HEK293 (cell line): ENCODE measurements around the gene OCIAD1.

Experiments
- HOXD13 ChIP-seq: sonication (generic); formaldehyde crosslinking; IDR thresholded peaks from 2 replicates; pipeline ENCODE4 v1.8.0; 2022; ENCODE audit warnings: missing genetic modification reagents, borderline replicate concordance
- PBX3 ChIP-seq: sonication (generic); formaldehyde crosslinking; IDR thresholded peaks from 2 replicates; pipeline ENCODE4 v1.8.1; 2022; ENCODE audit warnings: mild to moderate bottlenecking, moderate library complexity, missing genetic modification reagents
- PRDM10 ChIP-seq: fragments of 450-650 bp; formaldehyde crosslinking; IDR thresholded peaks from 2 replicates; pipeline ENCODE4 v1.5.1; 2016; ENCODE audit warnings: missing biosample characterization, missing genetic modification characterization
- PRDM2 ChIP-seq: fragments of 450-650 bp; formaldehyde crosslinking; IDR thresholded peaks from 2 replicates; pipeline ENCODE4 v1.5.1; 2016; ENCODE audit warnings: missing biosample characterization, missing genetic modification characterization, borderline replicate concordance
- SP2 ChIP-seq: fragments of 450-650 bp; formaldehyde crosslinking; IDR thresholded peaks from 2 replicates; pipeline ENCODE4 v1.5.1; 2016; ENCODE audit warnings: missing biosample characterization, missing genetic modification characterization
- ZBTB49 ChIP-seq: fragments of 450-650 bp; formaldehyde crosslinking; IDR thresholded peaks from 2 replicates; pipeline ENCODE4 v1.5.1; 2016; ENCODE audit warnings: missing biosample characterization, missing genetic modification characterization, low read depth
- ZFHX2 ChIP-seq: fragments of 450-650 bp; formaldehyde crosslinking; conservative IDR thresholded peaks from 2 replicates; pipeline ENCODE4 v1.5.1; 2016; ENCODE audit warnings: missing biosample characterization, missing genetic modification characterization
- ZIC2 ChIP-seq: fragments of 450-650 bp; formaldehyde crosslinking; IDR thresholded peaks from 2 replicates; pipeline ENCODE4 v1.5.1; 2016; ENCODE audit warnings: missing biosample characterization, missing genetic modification characterization
- ZNF146 ChIP-seq: fragments of 450-650 bp; formaldehyde crosslinking; IDR thresholded peaks from 2 replicates; pipeline ENCODE4 v1.5.1; 2016; ENCODE audit warnings: missing biosample characterization, missing genetic modification characterization
- ZNF148 ChIP-seq: fragments of 450-650 bp; formaldehyde crosslinking; IDR thresholded peaks from 2 replicates; pipeline ENCODE4 v1.5.0; 2017; ENCODE audit warnings: missing biosample characterization, missing genetic modification characterization, borderline replicate concordance
- ZNF174 ChIP-seq: fragments of 450-650 bp; formaldehyde crosslinking; IDR thresholded peaks from 2 replicates; pipeline ENCODE4 v1.5.0; 2017; ENCODE audit warnings: missing biosample characterization, mild to moderate bottlenecking, missing genetic modification characterization
- ZNF223 ChIP-seq: fragments of 450-650 bp; formaldehyde crosslinking; IDR thresholded peaks from 2 replicates; pipeline ENCODE4 v1.5.1; 2016; ENCODE audit warnings: missing biosample characterization, missing genetic modification characterization
- ZNF24 ChIP-seq: fragments of 450-650 bp; formaldehyde crosslinking; IDR thresholded peaks from 2 replicates; pipeline ENCODE4 v1.5.1; 2016; ENCODE audit warnings: missing biosample characterization, missing genetic modification characterization
- ZNF335 ChIP-seq: fragments of 450-650 bp; formaldehyde crosslinking; conservative IDR thresholded peaks from 2 replicates; pipeline ENCODE4 v1.5.1; 2016; ENCODE audit warnings: missing biosample characterization, missing genetic modification characterization
- ZNF350 ChIP-seq: fragments of 450-650 bp; formaldehyde crosslinking; IDR thresholded peaks from 2 replicates; pipeline ENCODE4 v1.5.0; 2017; ENCODE audit warnings: missing biosample characterization, mild to moderate bottlenecking, missing genetic modification characterization
- ZNF366 ChIP-seq: fragments of 450-650 bp; formaldehyde crosslinking; conservative IDR thresholded peaks from 2 replicates; pipeline ENCODE4 v1.5.1; 2016; ENCODE audit warnings: missing biosample characterization, missing genetic modification characterization
- ZNF37A ChIP-seq: fragments of 450-650 bp; IDR thresholded peaks from 2 replicates; pipeline ENCODE4 v1.5.1; 2018; ENCODE audit warnings: missing biosample characterization, missing genetic modification characterization
- ZNF394 ChIP-seq: fragments of 450-650 bp; formaldehyde crosslinking; IDR thresholded peaks from 2 replicates; pipeline ENCODE4 v1.5.1; 2016; ENCODE audit warnings: missing biosample characterization, missing genetic modification characterization, mild to moderate bottlenecking, moderate library complexity, borderline replicate concordance
- ZNF426 ChIP-seq: fragments of 450-650 bp; formaldehyde crosslinking; IDR thresholded peaks from 2 replicates; pipeline ENCODE4 v1.5.1; 2017; ENCODE audit warnings: missing biosample characterization, missing genetic modification characterization, mild to moderate bottlenecking, inconsistent platforms, moderate library complexity
- ZNF48 ChIP-seq: fragments of 450-650 bp; formaldehyde crosslinking; IDR thresholded peaks from 2 replicates; pipeline ENCODE4 v1.5.1; 2016; ENCODE audit warnings: missing biosample characterization, missing genetic modification characterization
- ZNF501 ChIP-seq: fragments of 450-650 bp; formaldehyde crosslinking; IDR thresholded peaks from 2 replicates; pipeline ENCODE4 v1.5.1; 2016; ENCODE audit warnings: missing biosample characterization, missing genetic modification characterization
- ZNF664 ChIP-seq: fragments of 450-650 bp; formaldehyde crosslinking; IDR thresholded peaks from 2 replicates; pipeline ENCODE4 v1.5.1; 2016; ENCODE audit warnings: missing biosample characterization, missing genetic modification characterization
- ZNF791 ChIP-seq: fragments of 450-650 bp; formaldehyde crosslinking; IDR thresholded peaks from 2 replicates; pipeline ENCODE4 v1.5.1; 2016; ENCODE audit warnings: missing biosample characterization, missing genetic modification characterization

OCIAD1 gene

GRCh38 chr4:48906206-48907173, 75.6 kb downstream of the OCIAD1 start, which contains the start of gene OCIAD2 (continued):
- 0 out of 2 replicates have a peak, but pooled peaks have one; percentile 43 for TF ChIP-seq PRDM10 (tag by site-specific recombination)
- peak; percentile 77 for TF ChIP-seq ZNF335 (tag by site-specific recombination)
- no peak for TF ChIP-seq ZNF791 (tag by site-specific recombination)
- no peak; the same call in 1 of the 2 replicates for TF ChIP-seq ZNF223 (tag by site-specific recombination)
- TF ChIP-seq ZNF366, result peak; percentile 39
- no peak for TF ChIP-seq ZNF148
- no peak for TF ChIP-seq HOXD13 (CRISPR knock-in tag)
- no peak for TF ChIP-seq ZNF174 (tag by site-specific recombination)
- no peak for TF ChIP-seq ZBTB49 (tag by site-specific recombination)
- no peak for TF ChIP-seq ZNF24 (tag by site-specific recombination)
- no peak for TF ChIP-seq PRDM2 (tag by site-specific recombination)
- TF ChIP-seq ZNF394 (tag by site-specific recombination), result peak; percentile 44; the same call in 1 of the 2 replicates
- TF ChIP-seq ZNF664 (tag by site-specific recombination), result no peak
- no peak for TF ChIP-seq ZNF48 (tag by site-specific recombination)
- TF ChIP-seq ZNF146 (tag by site-specific recombination), result no peak
- no peak; the same call in 1 of the 2 replicates for TF ChIP-seq ZFHX2 (tag by site-specific recombination)
- TF ChIP-seq ZNF350 (tag by site-specific recombination), result no peak
- TF ChIP-seq ZNF37A (tag by site-specific recombination), result no peak
- peak; percentile 67 for TF ChIP-seq ZIC2 (tag by site-specific recombination)
- TF ChIP-seq ZNF501 (tag by site-specific recombination), result peak; percentile 78; the same call in 1 of the 2 replicates
- peak; percentile 29; the same call in 1 of the 2 replicates for TF ChIP-seq SP2
- no peak for TF ChIP-seq PBX3 (CRISPR knock-in tag)
- TF ChIP-seq ZNF426 (tag by site-specific recombination), result no peak
